ENCODE data around the gene UTP4.
"Not testable (repeated sequence)": the region's sequence is repeated elsewhere in the genome, so short reads cannot be mapped to it uniquely, and the experiment has no call there.

The UTP4 gene

GRCh38 chr16:69131839-69132423, 518 bp upstream of the UTP4 start:
- DNase-seq: peak; percentile 78

- no peak for DNase-seq
Observed at GRCh38 chr16:69133373-69133954, 1.0 kb downstream of the UTP4 start.

GRCh38 chr16:69138608-69139007, 6.2 kb downstream of the UTP4 start:
- DNase-seq: no peak

GRCh38 chr16:69139464-69139863, 7.0 kb downstream of the UTP4 start:
- DNase-seq: not testable (repeated sequence)

- DNase-seq: no peak
Observed at GRCh38 chr16:69141014-69141413, 8.6 kb downstream of the UTP4 start.

GRCh38 chr16:69141936-69142335, 9.5 kb downstream of the UTP4 start:
- DNase-seq: no peak

- no peak for DNase-seq
Observed at GRCh38 chr16:69143116-69143515, 10.7 kb downstream of the UTP4 start.

GRCh38 chr16:69145658-69146057, 13.2 kb downstream of the UTP4 start:
- no peak for DNase-seq

- DNase-seq: not testable (repeated sequence)
Observed at GRCh38 chr16:69149621-69150020, 17.2 kb downstream of the UTP4 start.

- DNase-seq: peak; percentile 79
Observed at GRCh38 chr16:69150146-69150865, 17.9 kb downstream of the UTP4 start.

GRCh38 chr16:69157196-69157595, 24.7 kb downstream of the UTP4 start:
- no peak for DNase-seq

GRCh38 chr16:69160192-69160591, 27.7 kb downstream of the UTP4 start:
- DNase-seq: no peak

GRCh38 chr16:69165584-69165983, 33.1 kb downstream of the UTP4 start:
- DNase-seq: no peak

GRCh38 chr16:69166221-69166833, 33.9 kb downstream of the UTP4 start:
- DNase-seq: peak; percentile 21

- DNase-seq: no peak
Observed at GRCh38 chr16:69166946-69167930, 34.8 kb downstream of the UTP4 start.

GRCh38 chr16:69169051-69169450, 36.6 kb downstream of the UTP4 start:
- no peak for DNase-seq

- DNase-seq: no peak
Observed at GRCh38 chr16:69169607-69170352, 37.3 kb downstream of the UTP4 start.

- no peak for DNase-seq
Observed at GRCh38 chr16:69171325-69172084, 39.1 kb downstream of the UTP4 start.

GRCh38 chr16:69176033-69176800, 43.8 kb downstream of the UTP4 start:
- no peak for DNase-seq

GRCh38 chr16:69179328-69180010, 47.0 kb downstream of the UTP4 start:
- DNase-seq: no peak
